Subcutaneous adipose tissue (tissue), 4 donors: ENCODE results near the gene NUB1. TPM values are rescaled to one million over a fixed set of nuclear protein-coding genes. Genes with fewer than 3 reads are reported as not detected.

Experiments used
- total RNA-seq, 4 donors: library from RNA; depleted of rRNA; stranded (reverse); fragments of >200 nt; gene quantifications; one replicate each; pipeline ENCODE4 v1.1.0, GENCODE V29; 2016
- TF ChIP-seq, protein P1 (sequence below): fragments of 450-650 bp; IDR thresholded peaks from one replicate; pipeline ENCODE4 v1.5.1; 2016; ENCODE audit warnings: low read depth, mild to moderate bottlenecking, control low read depth, antibody characterized with exemption, moderate library complexity

Gene NUB1
- total RNA-seq, 4 donors from 2014 or later = 59.2 to 95.4 (median 66.1) TPM

GRCh38 chr7:151406886-151407583 lies 65.4 kb downstream of the NUB1 start:
- TF ChIP-seq, protein P1, sequence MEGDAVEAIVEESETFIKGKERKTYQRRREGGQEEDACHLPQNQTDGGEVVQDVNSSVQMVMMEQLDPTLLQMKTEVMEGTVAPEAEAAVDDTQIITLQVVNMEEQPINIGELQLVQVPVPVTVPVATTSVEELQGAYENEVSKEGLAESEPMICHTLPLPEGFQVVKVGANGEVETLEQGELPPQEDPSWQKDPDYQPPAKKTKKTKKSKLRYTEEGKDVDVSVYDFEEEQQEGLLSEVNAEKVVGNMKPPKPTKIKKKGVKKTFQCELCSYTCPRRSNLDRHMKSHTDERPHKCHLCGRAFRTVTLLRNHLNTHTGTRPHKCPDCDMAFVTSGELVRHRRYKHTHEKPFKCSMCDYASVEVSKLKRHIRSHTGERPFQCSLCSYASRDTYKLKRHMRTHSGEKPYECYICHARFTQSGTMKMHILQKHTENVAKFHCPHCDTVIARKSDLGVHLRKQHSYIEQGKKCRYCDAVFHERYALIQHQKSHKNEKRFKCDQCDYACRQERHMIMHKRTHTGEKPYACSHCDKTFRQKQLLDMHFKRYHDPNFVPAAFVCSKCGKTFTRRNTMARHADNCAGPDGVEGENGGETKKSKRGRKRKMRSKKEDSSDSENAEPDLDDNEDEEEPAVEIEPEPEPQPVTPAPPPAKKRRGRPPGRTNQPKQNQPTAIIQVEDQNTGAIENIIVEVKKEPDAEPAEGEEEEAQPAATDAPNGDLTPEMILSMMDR = no peak

DNA sequence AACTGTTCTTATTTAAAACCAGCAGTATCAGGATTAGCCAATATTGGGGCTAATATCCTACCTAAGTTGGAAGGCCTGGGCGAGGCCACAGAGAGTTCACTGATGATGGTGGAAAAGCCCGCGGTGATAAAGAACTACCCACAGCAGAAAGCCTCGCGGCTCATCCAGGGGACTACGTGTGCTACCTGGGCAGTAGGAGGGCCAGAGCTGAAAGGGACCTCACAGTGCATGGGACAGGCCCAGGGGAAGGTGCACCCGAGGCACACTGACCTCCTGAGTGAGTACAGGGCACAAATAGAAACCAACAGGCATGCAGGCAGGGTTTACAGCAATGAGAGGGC lies 66.9 kb downstream of the NUB1 start:
- TF ChIP-seq, protein P1 = no peak

DNA sequence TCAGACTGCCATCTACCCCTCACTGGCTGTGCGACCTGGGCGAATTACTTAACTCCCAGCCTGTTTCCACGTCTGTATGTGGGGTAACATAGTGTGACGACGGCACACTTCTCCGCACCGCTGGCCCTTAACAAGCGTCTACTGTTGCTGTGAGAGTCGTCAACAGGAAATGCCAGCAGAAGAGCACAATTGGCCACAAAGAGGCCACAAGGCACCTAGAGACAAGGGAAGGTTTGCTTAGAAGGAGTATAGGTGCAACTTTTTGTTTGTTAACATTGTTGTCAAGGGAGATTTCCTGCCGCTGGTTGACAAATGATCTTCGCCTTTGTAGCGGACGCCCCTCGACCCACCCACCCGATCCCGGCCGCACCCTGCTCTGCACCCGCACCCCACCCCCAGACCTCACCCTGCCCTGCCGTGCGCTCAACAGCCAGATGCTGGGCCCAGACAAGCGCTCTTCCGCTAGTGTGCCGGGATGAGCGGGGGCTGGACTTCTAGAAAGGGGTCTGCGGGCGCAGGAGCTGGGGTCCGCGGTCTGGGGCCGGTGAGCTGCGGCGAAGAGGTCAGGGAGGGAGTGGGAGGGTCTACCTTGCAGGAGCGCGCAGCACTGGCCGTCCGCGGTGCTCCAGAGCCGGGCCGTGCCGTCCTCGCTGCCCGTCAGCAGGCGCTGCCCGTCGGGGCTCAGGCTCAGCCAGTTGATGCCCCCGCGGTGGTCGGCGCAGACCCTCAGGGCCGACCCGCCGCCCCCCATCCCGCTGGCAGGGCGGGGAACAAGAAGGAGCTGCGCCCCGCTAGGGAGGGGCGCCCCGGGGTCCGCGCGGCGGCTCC lies 67.4 kb downstream of the NUB1 start:
- TF ChIP-seq, protein P1 = no peak

- TF ChIP-seq, protein P1 = no peak
Measured at GRCh38 chr7:151409667-151410404, 68.2 kb downstream of the NUB1 start, which contains the start of gene WDR86. WDR86 (minus strand) TSS chr7:151410038; CDS start chr7:151409589, 449 bp downstream.

GRCh38 chr7:151410405-151411390 lies 69.1 kb downstream of the NUB1 start:
- TF ChIP-seq, protein P1 = no peak

GRCh38 chr7:151411551-151411950 lies 69.9 kb downstream of the NUB1 start:
- TF ChIP-seq, protein P1 = no peak
